ENCODE measurements around the gene SETDB2.

GRCh38 chr13:49521224-49521623 is 77.2 kb downstream of the SETDB2 start:
- no peak for TF ChIP-seq PBX3 (CRISPR knock-in tag; IDR thresholded peaks at IDR 0.05; ENCODE audit: borderline replicate concordance)
- TF ChIP-seq RAD21 (CRISPR knock-in tag; IDR thresholded peaks at IDR 0.05), result no peak
- TF ChIP-seq YY1 (IDR thresholded peaks at IDR 0.05; ENCODE audit: insufficient read depth, insufficient replicate concordance, low read depth, low read length), result no peak
- TF ChIP-seq, protein P1, sequence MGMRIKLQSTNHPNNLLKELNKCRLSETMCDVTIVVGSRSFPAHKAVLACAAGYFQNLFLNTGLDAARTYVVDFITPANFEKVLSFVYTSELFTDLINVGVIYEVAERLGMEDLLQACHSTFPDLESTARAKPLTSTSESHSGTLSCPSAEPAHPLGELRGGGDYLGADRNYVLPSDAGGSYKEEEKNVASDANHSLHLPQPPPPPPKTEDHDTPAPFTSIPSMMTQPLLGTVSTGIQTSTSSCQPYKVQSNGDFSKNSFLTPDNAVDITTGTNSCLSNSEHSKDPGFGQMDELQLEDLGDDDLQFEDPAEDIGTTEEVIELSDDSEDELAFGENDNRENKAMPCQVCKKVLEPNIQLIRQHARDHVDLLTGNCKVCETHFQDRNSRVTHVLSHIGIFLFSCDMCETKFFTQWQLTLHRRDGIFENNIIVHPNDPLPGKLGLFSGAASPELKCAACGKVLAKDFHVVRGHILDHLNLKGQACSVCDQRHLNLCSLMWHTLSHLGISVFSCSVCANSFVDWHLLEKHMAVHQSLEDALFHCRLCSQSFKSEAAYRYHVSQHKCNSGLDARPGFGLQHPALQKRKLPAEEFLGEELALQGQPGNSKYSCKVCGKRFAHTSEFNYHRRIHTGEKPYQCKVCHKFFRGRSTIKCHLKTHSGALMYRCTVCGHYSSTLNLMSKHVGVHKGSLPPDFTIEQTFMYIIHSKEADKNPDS (CRISPR knock-in tag; IDR thresholded peaks at IDR 0.05), result no peak
